Fibroblast of lung (primary cell): ENCODE results near the gene RHOD. TPM values are rescaled to one million over a fixed set of nuclear protein-coding genes. Genes with fewer than 3 reads are reported as not detected.

Source experiments
- DNase-seq, 2 donors: peaks; one replicate each; pipeline versions ENCODE4 v3.0.0 to v3.0.0-alpha.2; 2010; ENCODE audit warnings: low read depth in 2 of 2
- H2AFZ ChIP-seq: 2 replicates; pipeline ENCODE4 v1.5.1; 2012; ENCODE audit warnings: low read length, control low read depth, inconsistent platforms
- H3K27ac ChIP-seq: 2 replicates; pipeline ENCODE4 v1.5.1; 2011; ENCODE audit warnings: low read length, control low read depth; ENCODE audit not compliant: insufficient read depth
- H3K27me3 ChIP-seq: 2 replicates; pipeline ENCODE4 v1.5.1; 2011; ENCODE audit warnings: mild to moderate bottlenecking, low read length; ENCODE audit not compliant: control insufficient read depth, insufficient read depth
- H3K36me3 ChIP-seq: 2 replicates; pipeline ENCODE4 v1.5.1; 2011; ENCODE audit warnings: low read length; ENCODE audit not compliant: control insufficient read depth, insufficient read depth
- H3K4me1 ChIP-seq: 2 replicates; pipeline ENCODE4 v1.5.1; 2011; ENCODE audit warnings: low read length; ENCODE audit not compliant: control insufficient read depth, insufficient read depth; ENCODE audit errors: extremely low read depth
- H3K4me2 ChIP-seq: 2 replicates; pipeline ENCODE4 v1.5.1; 2011; ENCODE audit warnings: low read length, control low read depth; ENCODE audit not compliant: insufficient read depth; ENCODE audit errors: extremely low read depth
- H3K4me3 ChIP-seq, 4 experiments: fragments of 200-600 bp in 1 of 4; sonication (generic) in 1 of 4; replicated peaks in 1 of 4; 2 replicates each; pipeline ENCODE4 v1.5.1; 2011 to 2016; ENCODE audit warnings: low read length in 4 of 4, low read depth in 3 of 4, mild to moderate bottlenecking in 3 of 4, control low read depth in 2 of 4, inconsistent platforms in 1 of 4, mixed read lengths in 1 of 4; ENCODE audit not compliant: insufficient read depth in 1 of 4; ENCODE audit errors: control extremely low read depth in 1 of 4
- H3K79me2 ChIP-seq: 2 replicates; pipeline ENCODE4 v1.5.1; 2012; ENCODE audit warnings: mild to moderate bottlenecking, low read length, inconsistent platforms; ENCODE audit not compliant: control insufficient read depth, insufficient read depth
- H3K9ac ChIP-seq: 2 replicates; pipeline ENCODE4 v1.5.1; 2011; ENCODE audit warnings: mild to moderate bottlenecking, low read length, control low read depth; ENCODE audit not compliant: insufficient read depth
- H3K9me3 ChIP-seq: 2 replicates; pipeline ENCODE4 v1.5.1; 2012; ENCODE audit warnings: low read depth, low read length; ENCODE audit not compliant: control insufficient read depth, insufficient read depth
- H4K20me1 ChIP-seq: 2 replicates; pipeline ENCODE4 v1.5.1; 2011; ENCODE audit warnings: low read length; ENCODE audit not compliant: control insufficient read depth, insufficient read depth; ENCODE audit errors: extremely low read depth
- EZH2 ChIP-seq: IDR thresholded peaks from 2 replicates; pipeline ENCODE4 v1.5.1; 2012; ENCODE audit warnings: low read length, control low read depth, mild to moderate bottlenecking; ENCODE audit errors: missing control alignments
- polyA plus RNA-seq, 2 donors: library from polyadenylated mRNA; depleted of rRNA in 1 of 2; stranded (reverse) in 1 of 2; unstranded in 1 of 2; fragments of >200 nt; gene quantifications; 2 replicates each; pipeline ENCODE4 v1.2.1, GENCODE V29; 2011 to 2012; ENCODE audit warnings: missing spikeins in 1 of 2
- total RNA-seq: library from RNA; depleted of rRNA; stranded (reverse); fragments of >200 nt; gene quantifications from 2 replicates; pipeline ENCODE4 v1.2.1, GENCODE V29; 2014
- TF ChIP-seq, protein P1 (sequence below), 2 donors: IDR thresholded peaks in 1 of 2; conservative IDR thresholded peaks in 1 of 2; 1 replicate in 1 of 2; 2 replicates in 1 of 2; pipeline ENCODE4 v1.5.1; 2011 to 2012; ENCODE audit warnings: low read length in 2 of 2, control low read depth in 1 of 2, inconsistent platforms in 1 of 2, low read depth in 1 of 2, mild to moderate bottlenecking in 1 of 2

The RHOD gene
- total and polyA plus RNA-seq, 2 donors (not counting 1 experiment from before 2014, with no cell fraction given) = 4.7 to 12.9 TPM

DNA sequence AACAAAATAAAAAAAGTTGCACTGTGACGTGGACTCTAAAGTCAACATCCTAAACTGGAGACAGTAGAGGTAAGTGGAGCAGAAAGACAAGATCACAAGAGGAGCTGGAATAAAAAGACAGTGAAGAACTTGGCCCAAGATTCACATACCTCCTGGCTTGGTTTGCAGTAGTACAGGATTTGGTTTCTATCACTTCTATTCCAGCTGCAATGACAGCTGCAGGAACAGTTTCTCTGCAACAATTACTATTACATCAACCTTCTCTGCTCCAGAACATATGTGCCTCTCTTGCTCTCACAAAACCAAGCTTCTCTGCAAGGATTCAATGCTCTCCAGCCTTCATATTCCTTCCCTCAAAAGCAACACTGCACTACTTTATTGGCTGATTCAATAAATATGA is 54.6 kb downstream of the RHOD start:
- Histone ChIP-seq H3K36me3 (no peaks in the 10 kb centered on the region), H3K79me2 (no peaks in the 10 kb centered on the region), H3K9ac (no peak overlapping the region), H3K4me2 (no peak overlapping the region), H3K27ac (no peak overlapping the region), H4K20me1 (no peaks in the 10 kb centered on the region), H3K9me3 (no peaks in the 10 kb centered on the region), H2AFZ (no peak overlapping the region), H3K4me1 (no peaks in the 10 kb centered on the region), H3K27me3 (no peaks in the 10 kb centered on the region), H3K4me3 (no peak overlapping the region)
- TF ChIP-seq, protein P1, sequence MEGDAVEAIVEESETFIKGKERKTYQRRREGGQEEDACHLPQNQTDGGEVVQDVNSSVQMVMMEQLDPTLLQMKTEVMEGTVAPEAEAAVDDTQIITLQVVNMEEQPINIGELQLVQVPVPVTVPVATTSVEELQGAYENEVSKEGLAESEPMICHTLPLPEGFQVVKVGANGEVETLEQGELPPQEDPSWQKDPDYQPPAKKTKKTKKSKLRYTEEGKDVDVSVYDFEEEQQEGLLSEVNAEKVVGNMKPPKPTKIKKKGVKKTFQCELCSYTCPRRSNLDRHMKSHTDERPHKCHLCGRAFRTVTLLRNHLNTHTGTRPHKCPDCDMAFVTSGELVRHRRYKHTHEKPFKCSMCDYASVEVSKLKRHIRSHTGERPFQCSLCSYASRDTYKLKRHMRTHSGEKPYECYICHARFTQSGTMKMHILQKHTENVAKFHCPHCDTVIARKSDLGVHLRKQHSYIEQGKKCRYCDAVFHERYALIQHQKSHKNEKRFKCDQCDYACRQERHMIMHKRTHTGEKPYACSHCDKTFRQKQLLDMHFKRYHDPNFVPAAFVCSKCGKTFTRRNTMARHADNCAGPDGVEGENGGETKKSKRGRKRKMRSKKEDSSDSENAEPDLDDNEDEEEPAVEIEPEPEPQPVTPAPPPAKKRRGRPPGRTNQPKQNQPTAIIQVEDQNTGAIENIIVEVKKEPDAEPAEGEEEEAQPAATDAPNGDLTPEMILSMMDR (conservative IDR thresholded peaks at IDR 0.05 in 1 of 2, IDR thresholded peaks at IDR 0.05 in 1 of 2; ENCODE audit: low read depth in 1 of 2, low read length in 2 of 2) = no peak
- peak in 1 of 2 donors; percentile 64 for DNase-seq

DNA sequence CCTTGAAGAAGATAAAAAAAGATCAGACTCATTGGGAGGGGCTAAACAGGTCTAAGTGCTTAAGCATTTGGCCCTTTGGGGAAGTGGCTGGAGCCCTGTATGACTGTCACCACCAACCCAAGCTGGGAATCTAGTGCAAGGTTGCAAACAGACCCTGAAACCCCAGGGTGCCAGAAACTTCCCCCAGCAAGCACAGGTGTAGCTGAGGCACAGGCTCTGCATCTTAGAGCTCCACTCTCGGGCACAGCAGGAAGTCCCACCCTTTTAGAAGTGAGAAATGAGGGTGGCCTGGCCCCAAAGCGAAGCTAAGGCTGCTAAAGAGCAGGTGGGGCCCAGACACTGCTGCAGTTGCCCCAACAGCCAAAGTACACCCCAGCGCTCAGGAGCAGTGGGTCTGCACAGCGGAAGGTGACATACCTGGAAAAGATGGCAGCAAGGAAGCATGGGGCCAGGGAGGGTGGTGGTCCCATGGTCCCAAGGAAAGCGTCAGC is 56.6 kb downstream of the RHOD start:
- H3K27ac ChIP-seq = no peak overlapping the region
- H3K9me3 ChIP-seq = no peaks in the 10 kb centered on the region
- no peak overlapping the region for H2AFZ ChIP-seq
- H3K4me1 ChIP-seq = peaks cover 2% of the 10 kb centered on the region
- H3K27me3 ChIP-seq = no peaks in the 10 kb centered on the region
- no peak overlapping the region for H3K4me2 ChIP-seq
- H3K4me3 ChIP-seq = no peak overlapping the region
- no peak overlapping the region for H3K9ac ChIP-seq
- TF ChIP-seq, protein P1 (conservative IDR thresholded peaks at IDR 0.05 in 1 of 2, IDR thresholded peaks at IDR 0.05 in 1 of 2; ENCODE audit: low read depth in 1 of 2, low read length in 2 of 2) = no peak
- no peak for TF ChIP-seq EZH2
- DNase-seq = no peak
- H3K79me2 ChIP-seq = no peaks in the 10 kb centered on the region
- H4K20me1 ChIP-seq = no peaks in the 10 kb centered on the region
- H3K36me3 ChIP-seq = no peaks in the 10 kb centered on the region

DNA sequence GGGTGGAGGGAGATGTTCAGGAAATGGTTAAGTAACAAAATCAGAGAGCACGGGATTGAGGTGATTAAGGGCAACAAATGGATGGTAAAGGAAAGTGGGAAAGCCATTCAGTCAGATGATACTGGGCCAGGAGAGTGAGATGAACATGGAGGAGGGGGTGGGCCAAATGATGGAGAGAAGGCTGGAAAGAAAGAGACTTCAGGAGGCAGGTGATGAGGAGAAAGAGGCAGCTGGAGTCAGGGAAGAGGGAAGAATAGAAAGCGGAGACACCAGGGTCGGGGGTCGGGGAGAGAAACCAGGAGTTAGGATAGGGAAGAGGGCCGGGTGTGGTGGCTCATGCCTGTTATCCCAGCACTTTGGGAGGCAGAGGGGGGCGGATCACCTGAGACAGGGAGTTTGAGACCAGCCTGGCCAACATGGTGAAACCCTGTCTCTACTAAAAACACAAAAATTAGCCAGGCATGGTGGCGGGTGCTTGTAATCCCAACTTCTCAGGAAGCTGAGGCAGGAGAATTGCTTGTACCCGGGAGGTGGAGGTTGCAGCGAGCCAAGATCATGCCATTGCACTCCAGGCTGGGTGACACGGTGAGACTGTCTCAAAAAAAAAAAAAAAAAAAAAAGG is 57.7 kb downstream of the RHOD start:
- no peak for DNase-seq
- Histone ChIP-seq H3K36me3 (no peaks in the 10 kb centered on the region), H3K9ac (no peak overlapping the region), H3K4me3 (no peak overlapping the region), H3K4me2 (no peak overlapping the region), H4K20me1 (no peaks in the 10 kb centered on the region), H2AFZ (no peak overlapping the region), H3K9me3 (no peaks in the 10 kb centered on the region), H3K27ac (no peak overlapping the region), H3K4me1 (peaks cover 5% of the 10 kb centered on the region), H3K27me3 (no peaks in the 10 kb centered on the region), H3K79me2 (peaks cover 2% of the 10 kb centered on the region)
- TF ChIP-seq, protein P1 (conservative IDR thresholded peaks at IDR 0.05 in 1 of 2, IDR thresholded peaks at IDR 0.05 in 1 of 2; ENCODE audit: low read depth in 1 of 2, low read length in 2 of 2) = no peak
- no peak for TF ChIP-seq EZH2
